AG09309 (cell line): Measurements from ENCODE around the gene ABCD2.
A peak's percentile ranks its signal among the peaks of the same experiment; 100 is the strongest.

Experiments used
- DNase-seq: peaks from one replicate; pipeline ENCODE4 v3.0.0-alpha.2; 2010; ENCODE audit warnings: low read depth
- H3K4me3 ChIP-seq: 2 replicates; pipeline ENCODE4 v1.5.1; 2011; ENCODE audit warnings: mild to moderate bottlenecking, low read depth, low read length, moderate library complexity; ENCODE audit not compliant: control insufficient read depth
- CTCF ChIP-seq: IDR thresholded peaks from 2 replicates; pipeline ENCODE4 v1.5.1; 2011; ENCODE audit warnings: mild to moderate bottlenecking, low read depth, low read length, inconsistent platforms; ENCODE audit not compliant: insufficient read depth, control insufficient read depth; ENCODE audit errors: missing control alignments

The ABCD2 gene

DNA sequence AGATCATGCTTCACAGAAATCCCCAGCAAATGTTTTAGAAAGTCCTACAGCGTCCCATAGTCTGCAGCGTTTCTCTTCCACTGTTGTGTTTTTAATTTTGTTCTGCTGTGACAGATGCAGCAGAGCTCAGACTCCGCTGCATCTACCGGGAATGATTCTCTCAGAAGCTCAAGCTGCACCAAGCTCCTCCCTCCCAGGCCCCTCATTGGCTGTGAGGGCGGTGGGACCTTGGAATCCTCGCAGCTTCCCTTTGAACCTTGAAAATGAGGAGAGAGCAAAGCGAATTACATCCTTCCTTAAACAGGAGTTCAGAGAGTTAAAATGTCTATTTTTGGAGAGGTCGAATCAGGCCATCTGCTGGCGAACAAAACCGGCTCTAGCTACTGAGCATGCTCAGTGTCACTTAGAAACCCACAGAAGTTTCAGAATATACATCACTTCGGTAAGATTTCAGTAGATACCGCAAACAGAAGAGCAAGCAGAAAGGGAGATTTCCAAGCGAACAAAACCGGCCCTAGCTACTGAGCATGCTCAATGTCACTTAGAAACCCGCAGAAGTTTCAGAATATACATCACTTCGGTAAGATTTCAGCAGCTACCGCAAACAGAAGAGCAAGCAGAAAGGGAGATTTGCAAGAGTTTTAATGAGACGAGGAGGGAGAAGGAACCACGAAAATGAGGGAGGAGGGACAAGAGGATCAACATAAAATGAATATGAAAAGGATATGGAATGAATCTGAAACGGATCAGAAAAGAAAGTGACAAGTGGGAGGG, at the start of gene ABCD2:
Gene ABCD2 (minus strand): TSS at position 144 of the 774 bp plus-strand sequence. CDS start 188 bp downstream, outside the sequence.
- DNase-seq: peak; percentile 37
- H3K4me3 ChIP-seq: peak within 1 kb of the TSS; percentile 55
- peak; percentile 17 for TF ChIP-seq CTCF

DNA sequence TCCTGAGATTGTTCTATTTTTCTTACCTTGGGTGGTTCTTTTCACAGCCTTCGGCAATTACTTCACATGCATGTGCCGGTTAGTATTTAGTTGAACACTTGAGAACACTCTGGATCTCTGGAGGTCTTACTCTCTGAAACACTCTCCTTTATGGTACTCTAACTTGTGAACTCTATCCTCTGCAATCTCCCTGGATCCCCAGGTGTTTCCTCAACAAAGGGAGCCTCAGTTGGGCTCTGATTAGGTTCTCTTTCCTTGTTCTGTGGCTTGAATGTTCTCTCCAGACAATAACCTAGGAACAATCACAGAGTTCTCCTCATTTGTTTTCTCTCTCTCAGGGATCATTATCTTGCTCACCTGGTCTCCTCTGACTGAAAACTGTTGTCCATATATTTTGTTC, 40.5 kb upstream of the ABCD2 start:
- DNase-seq: no peak
- no peak overlapping the region for H3K4me3 ChIP-seq
- TF ChIP-seq CTCF: no peak

DNA sequence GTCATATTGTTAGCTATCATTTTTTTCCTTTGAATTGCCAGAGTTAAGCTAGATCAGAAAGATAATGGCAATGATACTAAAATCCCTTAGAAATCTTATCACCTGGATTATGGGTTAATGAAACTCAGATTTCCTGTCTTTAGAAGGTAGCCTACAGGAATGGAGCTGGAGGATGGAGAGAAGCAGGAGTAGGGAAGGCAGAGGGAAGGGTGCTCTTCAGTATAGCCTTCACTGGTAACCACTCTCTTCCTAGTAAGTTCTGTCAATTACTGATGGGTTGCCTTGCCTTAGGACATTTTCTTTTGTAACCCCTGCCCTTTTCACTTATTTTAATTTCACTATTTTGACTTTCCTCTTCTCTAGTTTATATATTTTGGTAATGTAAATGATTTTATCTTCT, 27.8 kb upstream of the ABCD2 start:
- TF ChIP-seq CTCF: no peak
- DNase-seq: no peak
- H3K4me3 ChIP-seq: no peak overlapping the region

DNA sequence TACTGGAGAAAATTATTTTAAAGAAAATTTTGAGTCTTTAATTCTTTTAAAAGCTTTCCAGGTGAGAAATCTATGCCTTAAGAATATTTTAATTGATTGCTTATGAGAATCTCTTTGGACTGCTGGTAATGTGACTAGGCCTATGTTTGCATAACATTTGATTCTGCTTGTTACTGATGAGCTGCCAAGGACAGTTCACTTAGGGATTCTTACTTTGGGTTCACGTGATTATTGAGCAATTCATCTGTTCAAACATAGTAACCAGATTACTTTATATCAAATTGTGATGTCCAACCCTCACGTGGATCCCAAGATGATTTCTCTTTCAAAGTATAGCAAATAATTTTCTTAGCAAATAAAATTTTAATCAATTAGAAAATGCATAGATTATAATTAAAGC, 27.4 kb upstream of the ABCD2 start:
- no peak for TF ChIP-seq CTCF
- DNase-seq: no peak
- no peak overlapping the region for H3K4me3 ChIP-seq

GRCh38 chr12:39643052-39643451, 23.4 kb upstream of the ABCD2 start:
- DNase-seq: no peak
- TF ChIP-seq CTCF: no peak
- no peak overlapping the region for H3K4me3 ChIP-seq

DNA sequence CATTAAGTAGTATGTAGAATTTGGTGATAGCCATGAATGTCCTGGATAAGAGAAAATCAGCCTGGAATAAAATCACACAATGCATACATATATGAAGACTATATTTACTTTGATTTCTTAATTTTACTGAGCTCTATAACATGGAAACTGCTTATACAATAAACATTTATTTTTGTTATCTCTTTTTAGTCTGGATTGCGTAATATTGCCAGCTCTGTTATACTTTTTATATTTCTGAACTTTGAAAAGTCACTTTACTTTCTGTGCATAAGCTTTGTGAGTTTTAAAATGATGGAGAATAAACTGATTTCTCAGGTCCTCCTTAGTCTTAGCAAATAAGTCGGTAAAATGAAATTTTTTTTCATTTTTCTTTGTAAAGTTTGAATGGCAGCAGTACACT, 19.2 kb upstream of the ABCD2 start:
- no peak overlapping the region for H3K4me3 ChIP-seq
- TF ChIP-seq CTCF: no peak
- DNase-seq: no peak
